ENCODE measurements around the gene OR1D5.

DNA sequence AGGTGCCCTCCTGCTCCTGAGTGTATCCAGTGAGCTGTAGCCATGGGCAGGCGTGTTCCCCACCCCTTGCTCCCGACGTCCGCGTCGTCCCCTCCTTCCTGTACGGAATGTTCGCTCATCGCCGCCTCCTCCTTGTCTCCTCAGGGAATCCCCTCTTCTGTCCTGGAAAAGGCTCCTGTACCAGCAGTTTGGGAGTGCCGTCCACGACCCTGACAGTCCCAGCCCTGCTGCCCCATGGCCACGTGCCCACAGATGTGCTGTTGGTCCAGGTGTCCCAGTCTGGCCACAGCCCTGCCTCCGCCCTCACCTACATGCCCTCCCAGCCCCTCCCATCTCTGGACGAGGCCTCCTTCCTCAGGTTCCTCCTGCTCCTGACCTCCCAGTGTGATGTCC is 30.2 kb downstream of the OR1D5 start:
- TF ChIP-seq, protein P1, sequence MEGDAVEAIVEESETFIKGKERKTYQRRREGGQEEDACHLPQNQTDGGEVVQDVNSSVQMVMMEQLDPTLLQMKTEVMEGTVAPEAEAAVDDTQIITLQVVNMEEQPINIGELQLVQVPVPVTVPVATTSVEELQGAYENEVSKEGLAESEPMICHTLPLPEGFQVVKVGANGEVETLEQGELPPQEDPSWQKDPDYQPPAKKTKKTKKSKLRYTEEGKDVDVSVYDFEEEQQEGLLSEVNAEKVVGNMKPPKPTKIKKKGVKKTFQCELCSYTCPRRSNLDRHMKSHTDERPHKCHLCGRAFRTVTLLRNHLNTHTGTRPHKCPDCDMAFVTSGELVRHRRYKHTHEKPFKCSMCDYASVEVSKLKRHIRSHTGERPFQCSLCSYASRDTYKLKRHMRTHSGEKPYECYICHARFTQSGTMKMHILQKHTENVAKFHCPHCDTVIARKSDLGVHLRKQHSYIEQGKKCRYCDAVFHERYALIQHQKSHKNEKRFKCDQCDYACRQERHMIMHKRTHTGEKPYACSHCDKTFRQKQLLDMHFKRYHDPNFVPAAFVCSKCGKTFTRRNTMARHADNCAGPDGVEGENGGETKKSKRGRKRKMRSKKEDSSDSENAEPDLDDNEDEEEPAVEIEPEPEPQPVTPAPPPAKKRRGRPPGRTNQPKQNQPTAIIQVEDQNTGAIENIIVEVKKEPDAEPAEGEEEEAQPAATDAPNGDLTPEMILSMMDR (IDR thresholded peaks at IDR 0.05; ENCODE audit: low read depth, low read length) = no peak
- no peak for TF ChIP-seq EZH2phosphoT487 (IDR thresholded peaks at IDR 0.05; ENCODE audit: low read depth)

Measured in OCI-LY3 (cell line).